ENCODE data around the gene ZNF512.
A peak's percentile ranks its signal among the peaks of the same experiment; 100 is the strongest.
"Not testable (repeated sequence)": the region's sequence is repeated elsewhere in the genome, so short reads cannot be mapped to it uniquely, and the experiment has no call there.

The ZNF512 gene

GRCh38 chr2:27624943-27625342, 42.1 kb downstream of the ZNF512 start:
- H3K27ac ChIP-seq (ENCODE audit: low read length) = no peak overlapping the region
- 0 out of 2 replicates have a peak, but pooled peaks cover 6% of the 10 kb centered on the region for H3K4me1 ChIP-seq (ENCODE audit: insufficient read depth, low read length)
- H3K36me3 ChIP-seq (ENCODE audit: insufficient read depth, low read depth, low read length) = peaks cover 50% of the 10 kb centered on the region
- H3K9ac ChIP-seq (ENCODE audit: low read depth, low read length) = no peak overlapping the region
- no peaks in the 10 kb centered on the region for H3K27me3 ChIP-seq (ENCODE audit: insufficient read depth, low read length)
- H3K4me3 ChIP-seq (ENCODE audit: low read length) = no peak overlapping the region
- no peaks in the 10 kb centered on the region for H3K9me3 ChIP-seq (ENCODE audit: insufficient read depth, low read depth, low read length)

- H3K9ac ChIP-seq (ENCODE audit: low read depth, low read length); H3K27ac ChIP-seq (ENCODE audit: low read length); H3K4me1 ChIP-seq (ENCODE audit: insufficient read depth, low read length); H3K4me3 ChIP-seq (ENCODE audit: low read length); H3K27me3 ChIP-seq (ENCODE audit: insufficient read depth, low read length); H3K9me3 ChIP-seq (ENCODE audit: insufficient read depth, low read depth, low read length): not testable (repeated sequence)
- peaks cover 48% of the 10 kb centered on the region for H3K36me3 ChIP-seq (ENCODE audit: insufficient read depth, low read depth, low read length)
Observed at GRCh38 chr2:27626323-27626722, 43.5 kb downstream of the ZNF512 start.

- H3K4me3 ChIP-seq (ENCODE audit: low read length); H3K9ac ChIP-seq (ENCODE audit: low read depth, low read length); H3K27me3 ChIP-seq (ENCODE audit: insufficient read depth, low read length); H3K4me1 ChIP-seq (ENCODE audit: insufficient read depth, low read length); H3K9me3 ChIP-seq (ENCODE audit: insufficient read depth, low read depth, low read length); H3K27ac ChIP-seq (ENCODE audit: low read length): not testable (repeated sequence)
- H3K36me3 ChIP-seq (ENCODE audit: insufficient read depth, low read depth, low read length) = peaks cover 48% of the 10 kb centered on the region
Observed at GRCh38 chr2:27626921-27627320, 44.1 kb downstream of the ZNF512 start.

GRCh38 chr2:27627963-27628766, 45.3 kb downstream of the ZNF512 start:
- Histone ChIP-seq H3K9ac (ENCODE audit: low read depth, low read length) (peak overlapping the region; percentile 97; the same call in 1 of the 2 replicates), H3K27me3 (ENCODE audit: insufficient read depth, low read length) (no peaks in the 10 kb centered on the region), H3K9me3 (ENCODE audit: insufficient read depth, low read depth, low read length) (no peaks in the 10 kb centered on the region), H3K4me1 (ENCODE audit: insufficient read depth, low read length) (no peaks in the 10 kb centered on the region), H3K27ac (ENCODE audit: low read length) (no peak overlapping the region), H3K36me3 (ENCODE audit: insufficient read depth, low read depth, low read length) (peaks cover 48% of the 10 kb centered on the region), H3K4me3 (ENCODE audit: low read length) (peak overlapping the region; percentile 95)

- Histone ChIP-seq H3K4me3 (ENCODE audit: low read length) (peak within 1 kb of the TSS; percentile 95), H3K9ac (ENCODE audit: low read depth, low read length) (peak within 1 kb of the TSS; percentile 97), H3K36me3 (ENCODE audit: insufficient read depth, low read depth, low read length) (peaks cover 48% of the 10 kb centered on the region), H3K4me1 (ENCODE audit: insufficient read depth, low read length) (no peaks in the 10 kb centered on the region), H3K27ac (ENCODE audit: low read length) (peak within 1 kb of the TSS; percentile 74), H3K27me3 (ENCODE audit: insufficient read depth, low read length) (no peaks in the 10 kb centered on the region), H3K9me3 (ENCODE audit: insufficient read depth, low read depth, low read length) (no peaks in the 10 kb centered on the region)
Observed at GRCh38 chr2:27628767-27629709, 46.2 kb downstream of the ZNF512 start, which contains the start of the genes CCDC121 and GPN1. TSS of gene CCDC121 (minus strand) at chr2:27629012. CDS start at chr2:27627799, 1,213 bp downstream. TSS of gene GPN1 (plus strand) at chr2:27629050. CDS start at chr2:27629059, 9 bp downstream.

GRCh38 chr2:27630257-27630656, 47.4 kb downstream of the ZNF512 start:
- not testable (repeated sequence) for H3K9me3 ChIP-seq (ENCODE audit: insufficient read depth, low read depth, low read length); H3K9ac ChIP-seq (ENCODE audit: low read depth, low read length); H3K4me3 ChIP-seq (ENCODE audit: low read length); H3K27me3 ChIP-seq (ENCODE audit: insufficient read depth, low read length); H3K27ac ChIP-seq (ENCODE audit: low read length); H3K4me1 ChIP-seq (ENCODE audit: insufficient read depth, low read length)
- peaks cover 51% of the 10 kb centered on the region for H3K36me3 ChIP-seq (ENCODE audit: insufficient read depth, low read depth, low read length)

- Histone ChIP-seq H3K4me1 (ENCODE audit: insufficient read depth, low read length) (no peaks in the 10 kb centered on the region), H3K9me3 (ENCODE audit: insufficient read depth, low read depth, low read length) (no peaks in the 10 kb centered on the region), H3K27ac (ENCODE audit: low read length) (no peak overlapping the region), H3K27me3 (ENCODE audit: insufficient read depth, low read length) (no peaks in the 10 kb centered on the region), H3K9ac (ENCODE audit: low read depth, low read length) (no peak overlapping the region), H3K4me3 (ENCODE audit: low read length) (no peak overlapping the region), H3K36me3 (ENCODE audit: insufficient read depth, low read depth, low read length) (peaks cover 86% of the 10 kb centered on the region)
Observed at GRCh38 chr2:27634291-27634690, 51.4 kb downstream of the ZNF512 start.

GRCh38 chr2:27636766-27637165, 53.9 kb downstream of the ZNF512 start:
- peaks cover 94% of the 10 kb centered on the region for H3K36me3 ChIP-seq (ENCODE audit: insufficient read depth, low read depth, low read length)
- no peak overlapping the region for H3K9ac ChIP-seq (ENCODE audit: low read depth, low read length)
- no peaks in the 10 kb centered on the region for H3K27me3 ChIP-seq (ENCODE audit: insufficient read depth, low read length)
- no peak overlapping the region for H3K4me3 ChIP-seq (ENCODE audit: low read length)
- H3K9me3 ChIP-seq (ENCODE audit: insufficient read depth, low read depth, low read length) = no peaks in the 10 kb centered on the region
- H3K27ac ChIP-seq (ENCODE audit: low read length) = no peak overlapping the region
- no peaks in the 10 kb centered on the region for H3K4me1 ChIP-seq (ENCODE audit: insufficient read depth, low read length)

GRCh38 chr2:27638037-27638637, 55.3 kb downstream of the ZNF512 start:
- Histone ChIP-seq H3K4me3 (ENCODE audit: low read length) (no peak overlapping the region), H3K27me3 (ENCODE audit: insufficient read depth, low read length) (no peaks in the 10 kb centered on the region), H3K4me1 (ENCODE audit: insufficient read depth, low read length) (no peaks in the 10 kb centered on the region), H3K9me3 (ENCODE audit: insufficient read depth, low read depth, low read length) (no peaks in the 10 kb centered on the region), H3K27ac (ENCODE audit: low read length) (no peak overlapping the region), H3K9ac (ENCODE audit: low read depth, low read length) (no peak overlapping the region), H3K36me3 (ENCODE audit: insufficient read depth, low read depth, low read length) (peaks cover 91% of the 10 kb centered on the region)

GRCh38 chr2:27638709-27639108, 55.9 kb downstream of the ZNF512 start:
- H3K36me3 ChIP-seq (ENCODE audit: insufficient read depth, low read depth, low read length) = peaks cover 90% of the 10 kb centered on the region
- no peak overlapping the region for H3K4me3 ChIP-seq (ENCODE audit: low read length)
- H3K27ac ChIP-seq (ENCODE audit: low read length) = no peak overlapping the region

GRCh38 chr2:27640722-27641245, 57.9 kb downstream of the ZNF512 start:
- Histone ChIP-seq H3K4me3 (ENCODE audit: low read length) (no peak overlapping the region), H3K27me3 (ENCODE audit: insufficient read depth, low read length) (no peaks in the 10 kb centered on the region), H3K9me3 (ENCODE audit: insufficient read depth, low read depth, low read length) (no peaks in the 10 kb centered on the region), H3K27ac (ENCODE audit: low read length) (no peak overlapping the region), H3K36me3 (ENCODE audit: insufficient read depth, low read depth, low read length) (peaks cover 86% of the 10 kb centered on the region), H3K4me1 (ENCODE audit: insufficient read depth, low read length) (no peaks in the 10 kb centered on the region), H3K9ac (ENCODE audit: low read depth, low read length) (no peak overlapping the region)

More at GRCh38 chr2:27638709-27639108, 55.9 kb downstream of the ZNF512 start:
- no peaks in the 10 kb centered on the region for H3K9me3 ChIP-seq (ENCODE audit: insufficient read depth, low read depth, low read length)
- H3K4me1 ChIP-seq (ENCODE audit: insufficient read depth, low read length) = no peaks in the 10 kb centered on the region
- H3K9ac ChIP-seq (ENCODE audit: low read depth, low read length) = no peak overlapping the region
- H3K27me3 ChIP-seq (ENCODE audit: insufficient read depth, low read length) = no peaks in the 10 kb centered on the region
